IPS-15b (cell line): ENCODE data around the gene DNAAF5.

Experiments
- H3K27me3 ChIP-seq: one replicate; pipeline ENCODE4 v1.6.1; 2013; ENCODE audit warnings: low read length; ENCODE audit not compliant: control insufficient read depth, insufficient read depth
- H3K36me3 ChIP-seq: one replicate; pipeline ENCODE4 v1.6.1; 2013; ENCODE audit warnings: low read length; ENCODE audit not compliant: control insufficient read depth, insufficient read depth
- H3K4me1 ChIP-seq: one replicate; pipeline ENCODE4 v1.6.1; 2013; ENCODE audit warnings: mild to moderate bottlenecking, low read length; ENCODE audit not compliant: control insufficient read depth, insufficient read depth
- H3K4me3 ChIP-seq: one replicate; pipeline ENCODE4 v1.5.1; 2013; ENCODE audit warnings: low read depth, low read length
- H3K9ac ChIP-seq: one replicate; pipeline ENCODE4 v1.6.1; 2013; ENCODE audit warnings: low read depth, mild to moderate bottlenecking, low read length
- H3K9me3 ChIP-seq: one replicate; pipeline ENCODE4 v1.6.1; 2013; ENCODE audit warnings: mild to moderate bottlenecking, low read length; ENCODE audit not compliant: control insufficient read depth, insufficient read depth

Gene DNAAF5

GRCh38 chr7:774161-775109 is 47.9 kb downstream of the DNAAF5 start:
- H3K4me3 ChIP-seq, result no peak overlapping the region
- H3K36me3 ChIP-seq, result peaks cover 36% of the 10 kb centered on the region
- H3K27me3 ChIP-seq, result no peaks in the 10 kb centered on the region
- H3K4me1 ChIP-seq, result no peaks in the 10 kb centered on the region
- H3K9me3 ChIP-seq, result no peaks in the 10 kb centered on the region
- H3K9ac ChIP-seq, result no peak overlapping the region

GRCh38 chr7:776381-776780 is 49.9 kb downstream of the DNAAF5 start:
- Histone ChIP-seq H3K9ac (no peak overlapping the region), H3K4me3 (no peak overlapping the region), H3K27me3 (no peaks in the 10 kb centered on the region), H3K9me3 (no peaks in the 10 kb centered on the region), H3K4me1 (no peaks in the 10 kb centered on the region), H3K36me3 (peaks cover 43% of the 10 kb centered on the region)

GRCh38 chr7:776992-777727 is 50.7 kb downstream of the DNAAF5 start:
- H3K27me3 ChIP-seq, result no peaks in the 10 kb centered on the region
- no peaks in the 10 kb centered on the region for H3K4me1 ChIP-seq
- H3K9ac ChIP-seq, result no peak overlapping the region
- H3K36me3 ChIP-seq, result peaks cover 49% of the 10 kb centered on the region
- H3K9me3 ChIP-seq, result no peaks in the 10 kb centered on the region
- H3K4me3 ChIP-seq, result no peak overlapping the region

- H3K9me3 ChIP-seq, result no peaks in the 10 kb centered on the region
- H3K9ac ChIP-seq, result no peak overlapping the region
- H3K4me1 ChIP-seq, result no peaks in the 10 kb centered on the region
- H3K27me3 ChIP-seq, result no peaks in the 10 kb centered on the region
- H3K36me3 ChIP-seq, result peaks cover 53% of the 10 kb centered on the region
- H3K4me3 ChIP-seq, result no peak overlapping the region
These were observed 51.2 kb downstream of the DNAAF5 start for GRCh38 chr7:777728-778078.

- no peak overlapping the region for H3K4me3 ChIP-seq
- no peaks in the 10 kb centered on the region for H3K9me3 ChIP-seq
- H3K4me1 ChIP-seq, result no peaks in the 10 kb centered on the region
- H3K27me3 ChIP-seq, result no peaks in the 10 kb centered on the region
- no peak overlapping the region for H3K9ac ChIP-seq
- peaks cover 53% of the 10 kb centered on the region for H3K36me3 ChIP-seq
These were observed 51.9 kb downstream of the DNAAF5 start for GRCh38 chr7:778271-778967.

GRCh38 chr7:778968-779451 is 52.5 kb downstream of the DNAAF5 start:
- no peaks in the 10 kb centered on the region for H3K27me3 ChIP-seq
- no peaks in the 10 kb centered on the region for H3K4me1 ChIP-seq
- H3K9ac ChIP-seq, result no peak overlapping the region
- H3K36me3 ChIP-seq, result peaks cover 56% of the 10 kb centered on the region
- no peaks in the 10 kb centered on the region for H3K9me3 ChIP-seq
- no peak overlapping the region for H3K4me3 ChIP-seq

- Histone ChIP-seq H3K4me1 (no peaks in the 10 kb centered on the region), H3K27me3 (no peaks in the 10 kb centered on the region), H3K4me3 (no peak overlapping the region), H3K9ac (no peak overlapping the region), H3K36me3 (peaks cover 59% of the 10 kb centered on the region), H3K9me3 (no peaks in the 10 kb centered on the region)
These were observed 53.0 kb downstream of the DNAAF5 start for GRCh38 chr7:779480-779879.

GRCh38 chr7:780081-780480 is 53.6 kb downstream of the DNAAF5 start:
- Histone ChIP-seq H3K4me1 (no peaks in the 10 kb centered on the region), H3K36me3 (peaks cover 54% of the 10 kb centered on the region), H3K4me3 (no peak overlapping the region), H3K9ac (no peak overlapping the region), H3K27me3 (no peaks in the 10 kb centered on the region), H3K9me3 (no peaks in the 10 kb centered on the region)

- peaks cover 52% of the 10 kb centered on the region for H3K36me3 ChIP-seq
- no peaks in the 10 kb centered on the region for H3K27me3 ChIP-seq
- no peaks in the 10 kb centered on the region for H3K9me3 ChIP-seq
- H3K4me3 ChIP-seq, result no peak overlapping the region
- no peak overlapping the region for H3K9ac ChIP-seq
- no peaks in the 10 kb centered on the region for H3K4me1 ChIP-seq
These were observed 54.0 kb downstream of the DNAAF5 start for GRCh38 chr7:780516-780915.

- Histone ChIP-seq H3K9me3 (no peaks in the 10 kb centered on the region), H3K27me3 (no peaks in the 10 kb centered on the region), H3K4me1 (no peaks in the 10 kb centered on the region), H3K9ac (no peak overlapping the region), H3K36me3 (peaks cover 51% of the 10 kb centered on the region), H3K4me3 (no peak overlapping the region)
These were observed 54.8 kb downstream of the DNAAF5 start for GRCh38 chr7:781186-781849.

GRCh38 chr7:781936-782529 is 55.5 kb downstream of the DNAAF5 start:
- Histone ChIP-seq H3K9ac (no peak overlapping the region), H3K27me3 (no peaks in the 10 kb centered on the region), H3K4me3 (no peak overlapping the region), H3K4me1 (no peaks in the 10 kb centered on the region), H3K9me3 (no peaks in the 10 kb centered on the region), H3K36me3 (peaks cover 47% of the 10 kb centered on the region)
